ENCODE data around the gene RFX2.

The RFX2 gene

DNA sequence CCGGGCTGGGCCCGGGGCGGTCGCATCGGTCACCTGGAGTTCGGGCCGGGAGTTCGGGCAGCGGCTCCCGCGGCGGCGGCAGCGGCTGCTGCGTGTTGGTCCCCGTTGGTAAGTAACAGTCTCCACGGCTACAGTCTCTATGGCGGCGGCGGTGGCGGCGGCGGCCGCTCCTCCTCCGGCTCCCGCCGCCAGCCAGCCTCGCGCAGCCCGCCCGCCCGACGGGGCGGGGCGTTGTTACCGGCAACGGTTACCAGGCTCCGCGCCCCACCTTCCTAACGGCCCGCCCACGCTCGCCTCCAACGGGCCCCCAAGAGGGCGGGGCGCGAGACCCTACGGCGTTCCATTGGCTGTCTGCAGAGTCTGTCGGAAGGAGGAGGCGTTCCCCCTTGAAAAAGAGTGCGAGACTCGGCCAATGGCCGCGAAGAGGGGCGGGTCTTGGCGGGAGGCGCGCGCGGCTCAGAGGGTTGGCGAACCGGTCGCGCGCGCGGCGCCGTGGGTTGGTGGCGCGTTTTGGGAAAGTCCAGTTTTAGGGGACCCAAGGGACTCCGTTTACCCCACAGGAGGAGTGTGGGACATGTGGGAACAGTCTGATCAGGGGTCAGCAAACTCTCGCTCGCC is at the start of gene RFX2:
TSS of gene RFX2 (minus strand) at position 141 of the 618 bp plus-strand sequence. CDS start 63,004 bp downstream, outside the sequence.
- peak; percentile 88 for DNase-seq (ENCODE audit: insufficient read length, low spot score)

DNA sequence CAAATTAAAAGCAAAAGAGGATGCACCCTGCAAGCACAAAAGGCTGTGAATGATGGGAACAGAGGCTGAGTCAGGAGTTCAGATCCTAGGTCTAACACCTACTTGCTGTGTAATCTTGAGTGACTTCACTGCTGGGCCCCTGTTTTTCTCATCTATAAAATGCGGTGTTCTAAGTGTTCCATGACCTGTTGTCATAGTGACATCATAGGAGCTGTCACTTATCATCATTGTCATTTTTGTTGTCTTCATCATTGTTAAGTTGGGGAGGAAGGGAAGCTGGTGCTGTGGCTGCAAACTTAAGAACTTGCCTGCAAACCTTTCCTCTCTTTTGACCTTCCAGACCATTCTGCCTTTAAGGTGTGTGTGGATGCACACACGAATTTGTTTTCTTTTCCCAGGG is 45.7 kb upstream of the RFX2 start:
- FAIRE-seq = no peak
- TF ChIP-seq, protein P1, sequence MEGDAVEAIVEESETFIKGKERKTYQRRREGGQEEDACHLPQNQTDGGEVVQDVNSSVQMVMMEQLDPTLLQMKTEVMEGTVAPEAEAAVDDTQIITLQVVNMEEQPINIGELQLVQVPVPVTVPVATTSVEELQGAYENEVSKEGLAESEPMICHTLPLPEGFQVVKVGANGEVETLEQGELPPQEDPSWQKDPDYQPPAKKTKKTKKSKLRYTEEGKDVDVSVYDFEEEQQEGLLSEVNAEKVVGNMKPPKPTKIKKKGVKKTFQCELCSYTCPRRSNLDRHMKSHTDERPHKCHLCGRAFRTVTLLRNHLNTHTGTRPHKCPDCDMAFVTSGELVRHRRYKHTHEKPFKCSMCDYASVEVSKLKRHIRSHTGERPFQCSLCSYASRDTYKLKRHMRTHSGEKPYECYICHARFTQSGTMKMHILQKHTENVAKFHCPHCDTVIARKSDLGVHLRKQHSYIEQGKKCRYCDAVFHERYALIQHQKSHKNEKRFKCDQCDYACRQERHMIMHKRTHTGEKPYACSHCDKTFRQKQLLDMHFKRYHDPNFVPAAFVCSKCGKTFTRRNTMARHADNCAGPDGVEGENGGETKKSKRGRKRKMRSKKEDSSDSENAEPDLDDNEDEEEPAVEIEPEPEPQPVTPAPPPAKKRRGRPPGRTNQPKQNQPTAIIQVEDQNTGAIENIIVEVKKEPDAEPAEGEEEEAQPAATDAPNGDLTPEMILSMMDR (IDR thresholded peaks at IDR 0.05; ENCODE audit: insufficient read depth, missing control alignments) = no peak
- no peak for DNase-seq (ENCODE audit: insufficient read length, low spot score)

More for the DNA sequence above, at the start of gene RFX2:
- FAIRE-seq = no peak
- TF ChIP-seq, protein P1 (IDR thresholded peaks at IDR 0.05; ENCODE audit: insufficient read depth, missing control alignments) = no peak

DNA sequence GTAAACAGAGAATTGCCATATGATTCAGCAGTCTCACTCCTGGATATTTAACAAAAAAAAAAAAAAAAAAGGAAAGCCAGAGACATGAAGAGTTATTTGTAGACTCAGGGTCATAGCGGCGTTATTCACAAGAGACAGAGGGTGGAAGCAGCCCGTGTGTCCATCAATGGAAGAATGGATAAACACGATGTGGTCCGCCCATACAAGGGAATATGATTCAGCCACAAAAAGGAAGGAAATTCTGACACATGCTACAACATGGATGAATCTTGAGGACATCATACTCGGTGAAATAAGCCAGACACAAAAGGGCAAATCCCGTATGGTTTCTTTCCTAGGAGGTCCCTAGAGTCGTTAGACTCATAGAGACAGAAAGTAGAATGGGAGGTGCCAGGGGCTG is 40.0 kb upstream of the RFX2 start:
- TF ChIP-seq, protein P1 (IDR thresholded peaks at IDR 0.05; ENCODE audit: insufficient read depth, missing control alignments) = no peak
- DNase-seq (ENCODE audit: insufficient read length, low spot score) (no peak), FAIRE-seq (no peak)

DNA sequence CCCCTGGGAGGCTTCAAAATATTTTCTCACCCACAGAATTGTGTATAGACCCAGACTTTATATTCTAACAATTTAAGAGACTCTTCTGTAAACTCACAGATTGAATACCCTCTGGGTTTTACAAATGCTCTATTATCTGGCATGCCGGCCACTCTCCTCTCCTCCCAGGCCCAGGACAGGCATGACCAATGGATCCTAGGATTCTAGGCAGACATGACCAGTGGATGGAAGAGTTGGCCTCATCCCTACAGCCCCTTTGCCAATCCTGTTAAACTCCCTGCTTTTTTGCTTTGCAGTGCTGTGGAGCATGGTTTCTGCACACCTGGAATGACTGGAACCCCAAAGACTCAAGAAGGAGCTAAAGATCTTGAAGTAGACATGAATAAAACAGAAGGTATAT is 30.9 kb upstream of the RFX2 start:
- TF ChIP-seq, protein P1 (IDR thresholded peaks at IDR 0.05; ENCODE audit: insufficient read depth, missing control alignments) = no peak
- DNase-seq (ENCODE audit: insufficient read length, low spot score) = no peak
- FAIRE-seq = no peak

DNA sequence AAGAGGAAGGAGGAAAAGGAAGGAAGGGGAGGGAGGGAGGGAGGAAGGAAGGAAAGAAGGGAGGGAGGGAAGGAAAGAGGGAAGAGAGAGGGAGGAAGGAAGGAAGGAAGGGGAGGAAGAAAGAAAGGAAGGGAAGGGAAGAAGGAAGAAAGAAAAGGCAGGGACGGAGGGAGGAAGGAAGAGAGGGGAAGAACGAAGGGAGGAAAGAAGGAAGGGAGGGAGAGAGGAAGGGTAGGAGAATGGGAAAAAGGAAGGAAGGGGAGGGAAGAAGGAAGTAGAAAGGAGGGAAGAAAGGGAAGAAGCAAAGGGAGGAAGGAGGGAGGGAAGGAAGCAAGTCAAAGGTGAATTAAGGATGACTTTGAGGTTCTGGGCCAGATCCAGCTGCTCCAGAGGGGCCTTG is 28.2 kb upstream of the RFX2 start:
- DNase-seq (ENCODE audit: insufficient read length, low spot score) (no peak), FAIRE-seq (no peak)
- TF ChIP-seq, protein P1 (IDR thresholded peaks at IDR 0.05; ENCODE audit: insufficient read depth, missing control alignments) = no peak

DNA sequence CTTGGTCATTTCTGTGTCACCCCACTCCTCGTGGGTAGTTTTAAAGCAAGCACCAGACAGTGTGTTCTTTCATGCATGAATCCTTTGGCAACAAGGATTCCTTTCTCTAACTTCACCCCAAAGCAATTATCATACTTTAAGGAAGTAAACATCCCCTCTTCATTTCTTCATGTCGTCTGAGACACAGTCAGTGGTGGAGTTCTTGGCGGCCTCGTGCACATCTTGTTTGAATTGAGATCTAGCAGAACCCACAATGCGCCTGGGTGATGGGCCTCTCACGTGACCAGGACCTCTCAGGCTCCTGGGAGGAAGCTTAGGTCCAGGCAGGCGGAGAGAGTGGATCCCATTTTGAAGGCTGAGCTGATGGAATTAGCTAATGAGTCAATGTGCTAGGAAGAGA is 27.8 kb upstream of the RFX2 start:
- TF ChIP-seq, protein P1 (IDR thresholded peaks at IDR 0.05; ENCODE audit: insufficient read depth, missing control alignments) = no peak
- no peak for FAIRE-seq

DNA sequence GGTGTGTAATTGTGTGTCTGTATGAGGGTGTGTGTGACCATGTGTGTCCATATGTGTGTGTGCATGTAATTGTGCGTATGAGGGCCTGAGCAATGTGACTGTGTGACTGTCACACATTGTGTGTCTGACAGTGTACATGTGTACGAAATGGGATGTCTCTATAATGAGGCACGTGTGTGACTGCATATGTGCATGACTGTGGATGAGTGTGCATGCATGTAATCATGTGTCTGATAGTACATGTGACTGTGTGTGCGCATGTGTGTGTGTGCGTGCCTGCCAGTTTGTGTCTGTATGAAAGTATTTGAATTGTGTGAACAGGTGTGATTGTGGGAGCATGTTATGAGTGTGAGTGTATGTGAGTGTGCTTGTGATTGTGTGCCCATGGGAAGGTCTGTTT is 22.9 kb upstream of the RFX2 start:
- DNase-seq (ENCODE audit: insufficient read length, low spot score) = no peak
- FAIRE-seq = no peak
- TF ChIP-seq, protein P1 (IDR thresholded peaks at IDR 0.05; ENCODE audit: insufficient read depth, missing control alignments) = no peak

More for the DNA sequence above, 27.8 kb upstream of the RFX2 start:
- DNase-seq (ENCODE audit: insufficient read length, low spot score) = no peak
